MCF 10A (cell line): ENCODE results near the gene DEFB114. TPM values are rescaled to one million over a fixed set of nuclear protein-coding genes. Genes with fewer than 3 reads are reported as not detected.
"Not testable (repeated sequence)": the region's sequence is repeated elsewhere in the genome, so short reads cannot be mapped to it uniquely, and the experiment has no call there.

ENCODE experiments used
- BruUV-seq: library from RNA; stranded (reverse); fragments of 400-500 nt; replicated peaks from 2 replicates; lab custom pipeline; 2021; lab: Mats Ljungman, UMichigan
- CTCF ChIA-PET: fragments of 300-600 bp; sonication (Branson Sonifier 250); formaldehyde crosslinking; extraction: SDS; loops from one replicate; lab custom pipeline; 2021; ENCODE audit warnings: antibody characterized with exemption, inconsistent platforms; lab: Yijun Ruan, JAX
- POLR2A ChIA-PET: fragments of 300-600, 350-650 bp; sonication (Branson Sonifier 250); formaldehyde crosslinking; extraction: SDS; loops from one replicate; lab custom pipeline; 2020; ENCODE audit warnings: antibody characterized with exemption, inconsistent platforms; lab: Yijun Ruan, JAX
- DNase-seq: peaks from one replicate; pipeline ENCODE4 v3.0.0-alpha.2; 2018; ENCODE audit not compliant: unreplicated experiment
- H3K27ac Mint-ChIP-seq: one replicate; pipeline ENCODE4 v1.8.0; 2022; ENCODE audit warnings: mild to moderate bottlenecking, low read depth, mixed read lengths; ENCODE audit not compliant: unreplicated experiment
- H3K27me3 Mint-ChIP-seq: one replicate; pipeline ENCODE4 v1.8.0; 2022; ENCODE audit warnings: mixed read lengths; ENCODE audit not compliant: insufficient read depth, unreplicated experiment
- H3K36me3 Mint-ChIP-seq: one replicate; pipeline ENCODE4 v1.8.0; 2022; ENCODE audit warnings: mild to moderate bottlenecking, moderate library complexity, mixed read lengths; ENCODE audit not compliant: insufficient read depth, unreplicated experiment
- H3K4me1 Mint-ChIP-seq: one replicate; pipeline ENCODE4 v1.8.0; 2022; ENCODE audit warnings: mixed read lengths; ENCODE audit not compliant: insufficient read depth, unreplicated experiment
- H3K4me3 Mint-ChIP-seq: one replicate; pipeline ENCODE4 v1.8.0; 2022; ENCODE audit warnings: mild to moderate bottlenecking, moderate library complexity, mixed read lengths; ENCODE audit not compliant: unreplicated experiment
- H3K9me3 Mint-ChIP-seq: one replicate; pipeline ENCODE4 v1.8.0; 2022; ENCODE audit warnings: mixed read lengths; ENCODE audit not compliant: unreplicated experiment
- CTCF ChIP-seq: fragments of 200-600 bp; IDR thresholded peaks from one replicate; pipeline ENCODE4 v1.8.0; 2022; ENCODE audit warnings: antibody characterized with exemption, mild to moderate bottlenecking; ENCODE audit not compliant: unreplicated experiment
- intact Hi-C: fragments of 100-400 bp; cut with micrococcal nuclease; formaldehyde crosslinking; loops from 2 replicates; pipeline ENCODE4 v1.14.1; 2022
- total RNA-seq: library from RNA; stranded (reverse); gene quantifications from 2 replicates; pipeline ENCODE4 v1.2.3, GENCODE V29; 2022

Gene DEFB114
- total RNA-seq, 1 experiment from 2014 or later, result not detected

GRCh38 chr6:49951926-49952325 lies 12.0 kb downstream of the DEFB114 start:
- Mint-ChIP-seq H3K9me3 (no peaks in the 10 kb centered on the region), H3K4me3 (no peak overlapping the region), H3K36me3 (no peaks in the 10 kb centered on the region), H3K4me1 (no peaks in the 10 kb centered on the region), H3K27me3 (peaks cover 26% of the 10 kb centered on the region), H3K27ac (no peak overlapping the region)
- CTCF ChIA-PET, result interaction anchor here (1.0 kb wide), 1 partner anchor 27 kb away, joined by 5 read pairs; no protein-coding TSS in a partner anchor
- intact Hi-C loops, result no loop called here
- no peak for DNase-seq
- BruUV-seq, result no TSS peak
- POLR2A ChIA-PET, result no interaction called here
- TF ChIP-seq CTCF, result no peak

- Mint-ChIP-seq H3K4me3 (no peak overlapping the region), H3K4me1 (no peaks in the 10 kb centered on the region), H3K27me3 (peaks cover 13% of the 10 kb centered on the region), H3K36me3 (no peaks in the 10 kb centered on the region), H3K9me3 (no peaks in the 10 kb centered on the region), H3K27ac (no peak overlapping the region)
- POLR2A ChIA-PET, result no interaction called here
- no peak for TF ChIP-seq CTCF
- DNase-seq, result no peak
- CTCF ChIA-PET, result interaction anchor here (0.7 kb wide), 1 partner anchor 75 kb away, joined by 3 read pairs; no protein-coding TSS in a partner anchor
- no TSS peak for BruUV-seq
- intact Hi-C loops, result no loop called here
These were observed 13.6 kb downstream of the DEFB114 start for GRCh38 chr6:49950415-49950751.

GRCh38 chr6:49949062-49949461 lies 14.9 kb downstream of the DEFB114 start:
- Mint-ChIP-seq H3K27ac (no peak overlapping the region), H3K4me1 (no peaks in the 10 kb centered on the region), H3K9me3 (no peaks in the 10 kb centered on the region), H3K36me3 (no peaks in the 10 kb centered on the region), H3K4me3 (no peak overlapping the region), H3K27me3 (no peaks in the 10 kb centered on the region)
- ChIA-PET POLR2A (no interaction called here), CTCF (no interaction called here)
- intact Hi-C loops, result no loop called here
- BruUV-seq, result no TSS peak
- no peak for TF ChIP-seq CTCF
- no peak for DNase-seq

GRCh38 chr6:49946835-49947234 lies 17.1 kb downstream of the DEFB114 start:
- ChIA-PET POLR2A (interaction anchor here (0.6 kb wide), 1 partner anchor 1981 kb away, joined by 3 read pairs; no protein-coding TSS in a partner anchor), CTCF (no interaction called here)
- DNase-seq, result no peak
- intact Hi-C loops, result no loop called here
- Mint-ChIP-seq H3K27ac (no peak overlapping the region), H3K36me3 (no peaks in the 10 kb centered on the region), H3K4me1 (no peaks in the 10 kb centered on the region), H3K4me3 (no peak overlapping the region), H3K27me3 (no peaks in the 10 kb centered on the region), H3K9me3 (no peaks in the 10 kb centered on the region)
- BruUV-seq, result no TSS peak
- TF ChIP-seq CTCF, result no peak

- CTCF ChIA-PET, result interaction anchor here (1.9 kb wide), 1 partner anchor 17 kb away, joined by 4 read pairs; no protein-coding TSS in a partner anchor
- H3K4me1 Mint-ChIP-seq, H3K9me3 Mint-ChIP-seq, BruUV-seq, DNase-seq, H3K36me3 Mint-ChIP-seq, intact Hi-C loops, POLR2A ChIA-PET, H3K4me3 Mint-ChIP-seq, H3K27ac Mint-ChIP-seq: not testable (repeated sequence)
- H3K27me3 Mint-ChIP-seq, result peaks cover 12% of the 10 kb centered on the region
These were observed 19.9 kb downstream of the DEFB114 start for GRCh38 chr6:49944068-49944467.
